ENCODE data around the gene TMC7.
"Not testable (repeated sequence)": the region's sequence is repeated elsewhere in the genome, so short reads cannot be mapped to it uniquely, and the experiment has no call there.

TMC7 gene

DNA sequence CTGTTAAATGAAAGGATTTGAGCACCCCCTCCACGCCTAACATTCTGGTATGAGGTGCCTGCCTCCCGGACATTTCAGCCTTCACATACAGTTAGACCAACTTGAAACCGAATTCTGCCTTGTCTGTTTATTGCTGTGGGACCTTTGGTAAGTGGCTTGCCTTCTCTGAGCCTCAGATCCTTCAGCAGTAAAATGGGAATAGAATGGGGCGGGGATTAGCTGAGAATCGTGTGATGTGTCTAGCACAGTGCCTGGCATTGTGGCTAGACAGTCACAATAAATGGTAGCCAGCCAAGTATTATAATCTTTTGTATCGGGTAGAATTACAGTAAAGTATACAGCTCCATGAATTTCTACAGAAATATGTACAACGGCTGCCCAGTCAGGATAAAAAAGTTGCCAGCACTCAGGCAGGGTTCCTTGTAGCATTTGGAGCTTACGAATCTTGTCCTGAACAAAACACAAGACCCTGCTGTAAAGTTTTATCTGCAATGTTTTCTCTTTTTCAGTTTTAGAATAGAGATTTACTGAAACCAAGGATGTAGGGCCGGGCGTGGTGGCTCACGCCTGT lies 786 bp downstream of the TMC7 start:
- no peak for DNase-seq

GRCh38 chr16:18985256-18985655 lies 1.5 kb downstream of the TMC7 start:
- DNase-seq = not testable (repeated sequence)

- not testable (repeated sequence) for DNase-seq
Measured at GRCh38 chr16:18991731-18992130, 8.0 kb downstream of the TMC7 start.

DNA sequence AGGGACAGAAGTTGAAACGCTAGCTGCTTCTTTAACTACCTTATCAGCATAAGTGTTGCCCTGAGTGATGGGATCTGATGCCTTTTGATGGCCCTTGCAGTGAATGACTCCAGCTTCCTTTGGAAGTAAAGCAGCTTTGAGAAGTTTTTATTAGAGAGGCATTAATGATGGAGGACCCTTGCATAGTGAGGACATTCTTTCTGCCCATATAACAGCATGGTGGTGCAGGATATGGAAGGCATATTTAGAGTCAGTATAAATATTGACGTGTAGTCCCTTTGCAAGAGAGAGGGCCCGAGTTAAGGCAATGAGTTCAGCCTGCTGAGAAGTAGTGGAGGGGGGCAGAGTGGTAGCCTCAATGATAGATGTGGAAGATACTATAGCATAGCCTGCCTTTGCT lies 9.8 kb downstream of the TMC7 start:
- DNase-seq = not testable (repeated sequence)

GRCh38 chr16:18994181-18994580 lies 10.4 kb downstream of the TMC7 start:
- not testable (repeated sequence) for DNase-seq

- DNase-seq = not testable (repeated sequence)
Measured at GRCh38 chr16:18995406-18995805, 11.7 kb downstream of the TMC7 start.

DNA sequence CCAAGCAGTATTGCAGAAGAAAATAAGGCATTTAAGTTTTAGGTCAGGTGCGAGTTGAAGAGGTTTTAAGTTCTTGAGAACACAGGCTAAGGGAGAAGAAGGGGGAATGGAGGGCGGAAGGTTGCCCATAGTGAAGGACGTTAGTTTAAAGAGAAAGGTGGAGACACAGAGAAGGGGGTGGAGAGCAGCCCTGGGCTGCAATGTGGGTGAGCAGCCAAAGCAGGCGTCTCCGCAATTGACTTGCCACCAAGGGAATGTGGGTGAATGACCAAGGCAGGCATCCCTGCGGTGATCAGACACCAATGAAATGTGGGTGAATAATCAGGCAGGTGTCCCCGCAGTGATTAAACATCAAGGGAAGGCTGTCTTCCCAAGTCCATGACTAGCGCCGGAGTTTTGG lies 12.8 kb downstream of the TMC7 start:
- DNase-seq = not testable (repeated sequence)

DNA sequence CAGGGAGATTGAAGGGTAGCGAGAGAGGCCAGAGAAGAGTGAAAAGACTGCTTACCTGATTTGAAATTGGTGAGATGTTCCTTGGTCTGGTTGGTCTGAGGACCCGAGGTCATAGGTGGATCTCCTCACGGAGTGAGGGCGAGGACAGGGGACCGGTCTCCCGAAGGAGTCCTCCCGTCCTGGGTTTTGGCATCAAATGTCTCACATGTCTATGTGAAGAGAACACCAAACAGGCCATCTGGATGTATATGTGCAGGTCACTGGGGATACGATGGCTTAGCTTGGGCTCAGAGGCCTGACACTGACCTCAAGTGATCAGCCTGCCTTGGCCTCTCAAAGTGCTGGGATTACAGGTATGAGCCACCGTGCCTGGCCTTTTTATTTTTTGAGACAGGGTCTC lies 13.3 kb downstream of the TMC7 start:
- not testable (repeated sequence) for DNase-seq

- no peak for DNase-seq
Measured at GRCh38 chr16:18999045-18999393, 15.3 kb downstream of the TMC7 start.

- no peak for DNase-seq
Measured at GRCh38 chr16:19001788-19002187, 18.1 kb downstream of the TMC7 start.

GRCh38 chr16:19003935-19004334 lies 20.2 kb downstream of the TMC7 start:
- no peak for DNase-seq

DNA sequence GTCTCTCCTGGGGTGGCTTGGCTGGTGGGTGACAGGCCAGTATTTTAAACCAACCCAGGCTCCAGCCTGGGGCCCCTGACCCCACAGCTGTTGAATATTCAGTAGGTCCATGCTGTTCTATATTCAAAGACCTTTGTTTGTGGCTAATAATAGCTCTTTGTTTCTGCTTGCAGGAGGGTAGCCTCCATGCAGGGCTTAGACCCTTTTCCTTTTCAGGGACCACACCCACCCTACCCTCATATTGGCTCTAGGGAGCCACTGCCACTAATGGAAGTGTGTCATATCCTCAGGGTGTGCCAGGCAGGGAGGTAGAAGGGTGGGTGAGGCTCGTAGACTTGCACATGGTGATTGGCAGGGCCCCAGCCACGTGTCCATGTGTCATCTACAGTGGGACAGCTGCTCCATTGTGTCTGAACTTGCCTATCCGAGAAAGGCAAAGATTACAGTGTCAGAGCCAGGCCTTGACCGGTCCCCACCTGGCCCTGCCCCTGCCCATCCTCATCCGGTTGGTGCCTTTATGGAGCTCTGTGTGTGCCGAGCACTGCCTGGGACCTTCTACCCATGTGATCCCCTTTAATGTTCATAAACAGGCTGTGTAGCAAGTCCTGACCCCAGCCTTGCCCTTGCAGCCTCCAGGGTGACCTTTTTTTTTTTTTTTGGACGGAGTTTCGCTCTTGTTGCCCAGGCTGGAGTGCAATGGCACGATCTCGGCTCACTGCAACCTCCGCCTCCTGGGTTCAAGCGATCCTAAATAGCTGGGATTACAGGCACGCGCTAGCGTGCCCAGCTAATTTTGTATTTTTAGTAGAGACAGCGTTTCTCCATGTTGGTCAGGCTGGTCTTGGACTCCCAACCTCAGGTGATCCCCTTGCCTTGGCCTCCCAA lies 22.1 kb downstream of the TMC7 start:
- DNase-seq = no peak

DNA sequence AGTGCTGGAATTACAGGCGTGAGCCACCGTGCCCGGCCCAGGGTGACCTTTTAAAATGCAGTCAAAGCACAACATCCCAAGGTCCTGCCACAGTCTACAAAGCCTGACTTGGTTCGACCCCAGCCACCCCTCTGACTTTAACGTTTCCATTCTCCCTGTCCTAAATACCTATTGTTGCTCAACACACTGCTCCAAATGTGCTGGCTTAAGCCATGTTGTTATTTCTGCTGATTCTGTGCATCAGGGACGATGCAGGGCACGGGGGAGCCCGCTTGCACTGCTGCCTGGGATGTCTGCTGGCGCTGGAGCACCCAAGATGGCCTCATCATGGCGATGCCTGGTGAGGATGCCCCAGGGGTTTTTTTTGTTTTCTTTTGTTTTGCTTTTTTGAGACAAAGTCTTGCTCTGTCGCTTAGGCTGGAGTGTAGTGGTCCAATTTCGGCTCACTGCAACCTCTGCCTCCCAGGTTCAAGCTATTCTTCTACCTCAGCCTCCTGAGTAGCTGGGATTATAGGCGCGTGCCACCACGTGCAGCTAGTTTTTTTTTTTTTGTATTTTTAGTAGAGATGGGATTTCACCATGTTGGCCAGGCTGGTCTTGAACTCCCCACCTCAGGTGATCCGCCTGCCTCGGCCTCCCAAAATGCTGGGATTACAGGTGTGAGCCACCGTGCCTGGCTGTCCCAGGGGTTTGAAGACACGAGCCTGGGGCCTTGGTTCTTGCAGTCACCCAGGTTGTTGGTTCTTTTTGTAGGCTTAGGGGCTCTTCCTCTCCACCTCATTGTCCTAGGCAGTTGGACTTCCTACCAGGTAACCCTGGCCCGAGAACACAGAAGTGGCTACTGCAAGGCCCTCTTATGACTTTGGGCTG lies 22.9 kb downstream of the TMC7 start:
- DNase-seq = no peak

DNA sequence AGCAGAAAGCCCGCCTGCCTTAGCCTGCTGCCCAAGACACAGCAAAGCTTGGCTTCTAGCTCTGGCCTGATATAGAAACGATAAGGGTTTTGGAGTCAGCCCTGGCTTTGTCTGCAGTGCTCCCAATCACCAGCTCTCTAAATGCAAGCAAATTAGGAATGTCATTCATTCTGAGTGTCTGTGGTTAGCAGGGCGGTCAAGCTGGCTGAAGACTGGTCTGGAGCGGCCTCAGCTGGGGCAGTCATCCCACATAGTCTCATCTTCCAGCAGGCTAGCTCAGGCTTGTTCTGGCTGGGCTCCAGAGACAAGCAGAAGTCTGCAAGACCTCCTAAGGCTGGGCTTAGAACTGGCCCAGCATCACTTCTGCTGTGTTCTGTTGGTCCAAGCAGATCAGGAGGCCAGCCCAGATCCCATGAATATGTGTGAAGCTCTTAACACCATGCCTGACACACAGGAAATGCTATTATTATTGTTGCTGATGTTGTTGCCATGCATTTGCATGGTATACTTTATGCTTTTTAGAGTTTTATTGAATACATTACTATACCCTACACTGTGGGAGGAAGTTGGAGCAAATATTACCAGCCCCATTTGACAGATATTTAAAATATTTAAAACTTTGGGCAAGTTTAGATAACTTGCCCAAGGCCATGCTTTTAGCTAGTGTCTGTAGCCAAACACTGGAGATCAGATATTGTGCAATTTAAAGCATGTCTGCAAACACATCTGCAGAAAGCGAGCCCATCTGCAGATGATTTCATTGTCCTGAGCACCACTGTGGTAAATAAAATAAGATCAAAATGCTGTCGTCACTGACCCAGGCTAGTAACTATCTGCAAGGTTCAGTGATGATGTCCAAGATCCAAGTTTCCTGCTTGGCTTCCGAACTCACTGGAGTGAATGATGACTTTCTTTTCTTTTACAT lies 24.8 kb downstream of the TMC7 start:
- DNase-seq = no peak

- DNase-seq = no peak
Measured at GRCh38 chr16:19011169-19011731, 27.5 kb downstream of the TMC7 start.

GRCh38 chr16:19014461-19014860 lies 30.7 kb downstream of the TMC7 start:
- peak; percentile 27 to 35 for DNase-seq

- no peak for DNase-seq
Measured at GRCh38 chr16:19017179-19017578, 33.4 kb downstream of the TMC7 start.

GRCh38 chr16:19020689-19021088 lies 37.0 kb downstream of the TMC7 start:
- no peak for DNase-seq

DNA sequence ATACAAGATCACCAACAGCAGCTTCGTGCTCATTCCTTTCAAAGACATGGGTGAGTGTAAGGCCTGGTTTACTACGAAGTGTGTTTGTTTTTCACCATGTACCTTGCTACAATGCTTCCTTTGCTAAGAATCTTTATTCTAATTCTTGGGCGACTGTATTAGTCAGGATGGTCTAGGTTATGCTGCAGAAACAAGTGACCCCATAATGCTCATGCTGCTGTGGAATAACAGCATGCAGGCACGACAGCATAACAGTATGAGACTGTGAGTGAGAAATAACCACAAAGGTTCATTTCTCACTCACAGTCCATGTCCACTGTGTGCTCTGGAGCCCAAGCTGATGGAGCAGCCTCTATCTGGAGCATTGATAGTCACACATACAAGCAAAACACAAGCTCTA lies 38.0 kb downstream of the TMC7 start:
- no peak for DNase-seq

DNA sequence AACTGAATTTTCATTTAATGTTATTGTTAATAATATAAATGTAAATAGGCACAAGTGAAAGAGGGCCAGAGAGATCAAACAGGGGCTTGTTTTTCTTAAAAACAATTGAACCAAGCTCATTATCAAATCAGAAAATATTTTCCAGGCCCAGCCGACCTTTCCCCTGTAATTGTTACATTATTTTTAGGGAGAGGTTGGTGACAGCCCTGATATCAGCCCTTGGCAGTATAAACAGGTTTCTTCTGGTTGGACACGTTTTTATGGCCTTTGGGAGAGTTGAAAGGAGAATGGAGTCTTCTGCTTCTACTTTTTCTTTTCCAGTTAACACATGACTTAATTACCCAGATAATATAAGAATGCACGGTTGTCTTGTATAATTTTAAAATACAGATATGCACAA lies 43.7 kb downstream of the TMC7 start:
- no peak for DNase-seq

DNA sequence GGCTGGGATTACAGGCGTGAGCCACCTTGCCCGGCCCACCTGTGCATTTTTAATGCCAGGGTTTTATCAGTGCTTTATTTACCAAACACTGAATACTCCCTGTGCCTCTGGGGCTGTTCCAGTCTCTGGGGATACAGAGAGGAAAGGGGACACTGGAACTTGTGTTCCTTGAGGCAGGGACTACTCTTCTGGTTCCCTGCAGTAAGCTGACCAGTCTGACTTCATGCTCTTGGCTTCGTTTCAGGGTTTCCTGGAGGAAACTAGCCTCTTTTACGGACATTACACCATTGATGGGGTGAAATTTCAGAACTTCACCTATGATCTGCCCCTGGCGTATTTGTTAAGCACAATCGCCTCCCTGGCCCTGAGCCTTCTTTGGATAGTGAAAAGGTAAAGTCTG lies 46.2 kb downstream of the TMC7 start:
- DNase-seq = no peak

GRCh38 chr16:19031738-19032137 lies 48.0 kb downstream of the TMC7 start:
- DNase-seq = no peak
